IPS-11a (cell line): ENCODE results near the gene GLIPR2.
"Not testable (repeated sequence)": the region's sequence is repeated elsewhere in the genome, so short reads cannot be mapped to it uniquely, and the experiment has no call there.

Experiments
- H3K4me3 ChIP-seq: one replicate; pipeline ENCODE4 v1.5.1; 2013; ENCODE audit warnings: low read depth, low read length, control low read depth

GLIPR2 gene

GRCh38 chr9:36161187-36161586, 24.7 kb downstream of the GLIPR2 start:
- H3K4me3 ChIP-seq: no peak overlapping the region

DNA sequence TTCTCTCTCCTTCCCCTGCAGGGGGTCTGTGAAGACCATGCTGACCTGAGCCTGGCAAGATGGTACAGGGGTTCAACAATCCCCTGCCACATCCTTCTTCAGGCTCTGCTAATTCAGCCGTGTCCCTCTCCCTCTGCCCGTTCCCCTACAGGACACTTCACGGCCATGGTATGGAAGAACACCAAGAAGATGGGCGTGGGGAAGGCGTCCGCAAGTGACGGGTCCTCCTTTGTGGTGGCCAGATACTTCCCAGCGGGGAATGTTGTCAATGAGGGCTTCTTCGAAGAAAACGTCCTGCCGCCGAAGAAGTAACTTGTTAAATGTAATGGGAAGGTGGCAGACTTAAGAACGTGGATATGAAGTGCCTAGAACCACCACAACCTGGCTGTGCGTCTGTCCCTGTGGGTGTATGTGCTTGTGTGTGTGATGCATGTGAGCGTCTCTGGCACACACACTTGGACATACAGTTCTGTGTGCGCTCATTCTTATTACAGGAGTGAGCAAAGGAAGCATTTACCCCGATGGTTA, 25.7 kb downstream of the GLIPR2 start:
- no peak overlapping the region for H3K4me3 ChIP-seq

GRCh38 chr9:36163049-36163785, 26.7 kb downstream of the GLIPR2 start:
- no peak overlapping the region for H3K4me3 ChIP-seq

DNA sequence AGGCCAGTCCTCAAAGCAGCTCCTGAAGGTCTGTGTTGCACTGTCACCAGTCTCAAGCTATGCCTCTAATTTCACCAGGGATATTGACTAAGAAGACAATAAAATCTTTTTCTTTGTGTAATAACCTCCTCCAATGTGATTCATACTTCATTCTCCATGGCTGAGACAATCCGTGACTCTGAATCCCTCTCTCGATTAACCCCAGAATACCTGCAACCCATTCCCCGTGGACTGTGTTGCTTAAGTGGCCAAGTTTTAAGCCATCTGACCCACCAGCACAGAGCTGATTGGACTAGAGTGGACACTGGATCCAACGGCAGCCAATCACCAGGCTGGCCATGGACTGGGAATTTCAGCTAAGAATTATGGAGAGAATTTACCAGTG, 27.2 kb downstream of the GLIPR2 start:
- H3K4me3 ChIP-seq: no peak overlapping the region

DNA sequence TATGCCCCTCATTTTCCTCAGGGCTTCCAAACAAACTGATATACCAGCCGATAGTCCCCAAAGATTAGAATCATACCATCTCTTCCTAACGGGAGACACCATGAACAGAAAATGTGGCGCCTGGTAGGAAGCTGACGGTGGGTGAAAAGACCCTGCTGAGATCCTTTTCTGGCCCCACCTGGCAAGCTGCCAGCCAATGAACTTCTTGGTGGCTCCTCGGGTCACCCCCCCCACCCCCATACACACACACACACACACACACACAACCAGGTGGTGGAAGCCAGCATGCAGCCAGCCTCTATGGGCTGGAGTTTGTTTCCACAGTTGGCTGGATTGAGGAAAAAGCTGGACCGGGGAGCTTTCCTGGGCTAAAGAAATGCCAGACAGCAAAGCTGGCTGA, 27.8 kb downstream of the GLIPR2 start:
- H3K4me3 ChIP-seq: no peak overlapping the region

DNA sequence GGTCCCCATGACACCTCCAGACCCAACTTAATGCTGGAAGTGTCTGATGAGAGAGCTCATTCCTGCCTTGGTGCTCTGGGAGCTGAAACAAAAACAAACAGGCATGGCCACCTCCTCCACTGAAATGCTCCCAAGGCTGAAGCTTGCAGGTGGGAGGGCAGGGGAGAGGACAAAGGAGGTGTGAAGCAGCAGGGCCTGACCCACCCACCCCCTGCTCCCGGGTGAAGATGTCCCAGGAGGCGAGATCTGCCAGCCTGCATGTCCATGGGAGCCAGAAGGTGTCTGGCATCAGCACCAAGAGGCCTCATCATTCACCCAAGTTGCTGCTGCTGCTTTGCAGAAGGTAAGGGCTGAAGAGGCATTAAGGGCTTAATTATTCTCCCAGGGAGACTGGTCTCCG, 28.5 kb downstream of the GLIPR2 start:
- no peak overlapping the region for H3K4me3 ChIP-seq

DNA sequence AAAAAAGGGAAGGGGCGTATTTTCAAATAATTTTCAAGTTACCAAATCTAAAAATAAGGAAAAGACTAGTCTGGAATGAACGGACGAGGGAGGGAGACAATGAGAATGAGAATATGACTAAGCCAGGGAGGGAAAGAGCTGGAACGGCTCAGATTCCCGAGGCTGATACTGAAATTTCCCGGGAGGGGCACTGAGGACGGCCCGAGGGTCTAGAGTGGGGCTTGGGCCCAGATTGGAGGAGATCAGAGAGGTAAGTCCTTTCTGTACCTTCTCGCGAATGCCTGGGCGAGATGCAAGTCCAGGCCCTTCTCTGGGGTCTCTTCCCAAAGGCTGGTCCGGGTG, 29.3 kb downstream of the GLIPR2 start:
- H3K4me3 ChIP-seq: no peak overlapping the region

DNA sequence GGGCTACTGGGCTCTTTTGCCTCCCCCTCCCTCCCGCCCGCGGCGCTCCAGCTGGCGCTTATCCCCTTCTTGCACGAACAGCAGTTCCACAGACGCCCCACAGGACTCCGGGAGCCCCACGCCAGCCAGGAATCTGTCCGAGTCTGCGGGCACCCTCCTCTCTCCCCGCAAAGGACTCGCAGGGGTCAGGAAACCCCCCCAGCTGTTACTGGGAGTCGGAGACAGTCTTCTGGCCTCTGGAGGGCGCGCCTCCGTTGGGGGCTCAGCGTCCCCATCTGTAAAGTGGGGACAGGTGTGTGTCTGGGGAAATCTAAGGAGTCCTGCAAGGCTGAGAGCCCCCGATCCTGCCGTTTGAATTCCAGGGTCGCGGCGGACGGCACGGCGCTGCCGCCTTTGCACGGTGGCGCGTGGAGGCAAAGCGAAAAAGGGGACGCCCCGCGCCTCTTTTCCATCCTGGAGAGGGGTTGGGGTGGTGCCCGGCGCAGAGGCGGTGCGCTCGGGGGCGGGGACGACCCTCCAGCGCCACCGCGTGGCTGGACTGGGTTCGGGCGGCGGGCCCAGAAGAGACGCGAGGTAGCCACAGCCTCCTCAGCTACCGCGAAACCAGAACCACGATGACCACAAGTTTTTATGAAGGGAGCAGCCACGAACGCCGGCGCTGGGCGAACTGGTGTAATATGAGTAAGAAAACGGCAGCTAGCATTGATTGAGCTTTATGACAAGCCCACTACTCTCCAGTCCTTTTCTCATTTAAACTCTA, 29.8 kb downstream of the GLIPR2 start:
- H3K4me3 ChIP-seq: peak overlapping the region; percentile 47

- no peak within 1 kb of the TSS for H3K4me3 ChIP-seq
Measured at GRCh38 chr9:36169166-36169565, 32.6 kb downstream of the GLIPR2 start, which contains the start of gene CCIN. CCIN (plus strand) TSS chr9:36169388; CDS start chr9:36169503, 115 bp downstream.

DNA sequence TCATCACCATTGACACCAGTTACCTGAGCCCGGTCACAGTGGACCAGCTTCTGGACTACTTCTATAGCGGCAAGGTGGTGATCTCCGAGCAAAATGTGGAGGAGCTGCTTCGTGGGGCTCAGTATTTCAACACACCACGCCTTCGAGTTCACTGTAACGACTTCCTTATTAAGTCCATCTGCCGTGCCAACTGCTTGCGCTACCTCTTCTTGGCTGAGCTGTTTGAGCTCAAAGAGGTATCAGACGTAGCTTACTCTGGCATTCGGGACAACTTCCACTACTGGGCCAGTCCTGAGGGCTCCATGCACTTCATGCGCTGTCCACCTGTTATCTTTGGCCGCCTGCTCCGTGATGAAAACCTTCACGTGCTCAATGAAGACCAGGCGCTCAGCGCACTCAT, 33.2 kb downstream of the GLIPR2 start:
- no peak overlapping the region for H3K4me3 ChIP-seq

- H3K4me3 ChIP-seq: no peak overlapping the region
Measured at GRCh38 chr9:36170531-36170930, 34.0 kb downstream of the GLIPR2 start.

- no peak overlapping the region for H3K4me3 ChIP-seq
Measured at GRCh38 chr9:36173861-36174260, 37.3 kb downstream of the GLIPR2 start.

DNA sequence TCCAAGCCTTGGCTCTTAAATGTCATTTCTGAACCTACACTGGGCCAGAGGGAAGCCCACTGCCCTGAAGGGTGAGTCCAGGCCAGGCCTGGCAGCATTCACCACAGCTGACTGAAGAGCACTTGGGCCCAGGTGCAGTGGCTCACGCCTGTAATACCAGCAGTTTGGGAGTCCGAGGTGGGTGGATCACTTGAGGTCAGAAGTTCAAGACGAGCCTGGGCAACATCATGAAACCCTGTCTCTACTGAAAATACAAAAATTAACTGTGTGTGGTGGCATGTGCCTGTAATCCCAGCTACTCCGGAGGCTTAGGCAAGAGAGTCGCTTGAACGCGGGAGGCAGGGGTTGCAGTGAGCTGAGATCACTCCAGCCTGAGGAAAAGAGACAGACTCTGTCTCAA, 37.7 kb downstream of the GLIPR2 start:
- H3K4me3 ChIP-seq: no peak overlapping the region

- no peak overlapping the region for H3K4me3 ChIP-seq
Measured at GRCh38 chr9:36174731-36175130, 38.2 kb downstream of the GLIPR2 start.

DNA sequence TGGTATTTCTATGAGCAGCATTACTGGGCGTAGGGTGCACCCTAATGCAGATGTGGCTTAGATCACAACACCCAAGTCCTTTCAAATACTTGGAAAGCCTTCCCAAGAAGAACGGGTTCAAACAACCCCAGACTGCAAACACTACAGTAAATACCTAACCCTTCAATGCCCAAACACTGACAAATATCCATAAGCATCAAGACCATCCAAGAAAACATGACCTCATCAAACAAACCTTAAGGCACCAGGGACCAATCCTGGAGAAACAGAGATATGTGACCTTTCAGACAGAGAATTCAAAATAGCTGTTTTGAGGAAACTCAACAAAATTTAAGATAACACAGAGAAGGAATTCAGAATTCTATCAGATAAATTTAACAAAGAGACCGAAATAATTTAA, 38.7 kb downstream of the GLIPR2 start:
- H3K4me3 ChIP-seq: not testable (repeated sequence)

DNA sequence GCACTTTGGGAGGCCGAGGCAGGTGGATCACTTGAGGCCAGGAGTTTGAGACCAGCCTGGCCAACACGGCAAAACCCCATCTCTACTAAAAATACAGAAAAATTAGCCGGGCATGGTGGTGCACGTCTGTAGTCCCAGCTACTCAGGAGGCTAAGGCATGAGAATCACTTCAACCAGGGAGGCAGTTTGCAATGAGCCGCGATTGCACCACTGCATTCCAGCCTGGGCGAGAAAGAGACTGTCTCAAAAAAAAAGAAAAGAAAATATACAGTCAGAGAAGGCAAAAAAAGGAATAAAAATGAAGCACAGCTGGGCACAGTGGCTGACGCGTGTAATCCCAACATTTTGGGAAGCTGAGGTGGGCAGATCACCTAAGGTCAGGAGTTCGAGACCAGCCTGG, 40.0 kb downstream of the GLIPR2 start:
- not testable (repeated sequence) for H3K4me3 ChIP-seq

GRCh38 chr9:36177571-36177970, 41.0 kb downstream of the GLIPR2 start:
- H3K4me3 ChIP-seq: no peak overlapping the region

- not testable (repeated sequence) for H3K4me3 ChIP-seq
Measured at GRCh38 chr9:36180243-36180642, 43.7 kb downstream of the GLIPR2 start.

GRCh38 chr9:36187414-36187813, 50.9 kb downstream of the GLIPR2 start:
- no peak overlapping the region for H3K4me3 ChIP-seq

DNA sequence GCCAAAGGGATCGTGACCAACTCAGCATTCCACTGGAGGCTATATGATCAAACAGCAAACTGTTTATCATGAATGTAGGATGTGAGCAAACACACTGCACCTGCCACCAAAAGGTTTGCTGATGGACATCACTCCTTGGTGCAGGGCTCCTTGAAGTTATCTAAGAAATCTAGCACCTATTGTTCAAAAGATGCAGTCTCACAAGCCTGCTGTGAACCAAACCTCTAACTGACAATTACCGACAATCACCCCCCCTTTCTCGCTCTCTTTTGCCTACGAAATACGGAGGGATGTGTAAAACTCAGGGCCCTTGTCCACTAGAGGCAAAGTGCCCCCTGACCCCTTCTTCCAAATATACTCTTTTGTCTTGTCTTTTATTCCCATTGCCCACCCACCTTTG, 51.7 kb downstream of the GLIPR2 start:
- H3K4me3 ChIP-seq: no peak overlapping the region

GRCh38 chr9:36189976-36190375, 53.4 kb downstream of the GLIPR2 start:
- peak overlapping the region; percentile 40 for H3K4me3 ChIP-seq
